GM12873 (cell line): ENCODE data around the gene GPC4.

Experiments used
- CTCF ChIP-seq: IDR thresholded peaks from 2 replicates; pipeline ENCODE4 v1.5.1; 2012; ENCODE audit warnings: low read depth, mild to moderate bottlenecking, moderate library complexity, low read length, control low read depth; ENCODE audit not compliant: insufficient read depth; ENCODE audit errors: missing control alignments

Gene GPC4

GRCh38 chrX:133346026-133346425 lies 69.3 kb downstream of the GPC4 start:
- TF ChIP-seq CTCF = no peak

GRCh38 chrX:133339566-133339965 lies 75.7 kb downstream of the GPC4 start:
- no peak for TF ChIP-seq CTCF

- no peak for TF ChIP-seq CTCF
Observed at GRCh38 chrX:133337250-133337649, 78.0 kb downstream of the GPC4 start.

- TF ChIP-seq CTCF = peak; percentile 49
Observed at GRCh38 chrX:133335027-133335426, 80.3 kb downstream of the GPC4 start.

- no peak for TF ChIP-seq CTCF
Observed at GRCh38 chrX:133333154-133333750, 82.0 kb downstream of the GPC4 start.

- TF ChIP-seq CTCF = no peak
Observed at GRCh38 chrX:133332737-133333136, 82.6 kb downstream of the GPC4 start.

GRCh38 chrX:133330956-133331355 lies 84.3 kb downstream of the GPC4 start:
- TF ChIP-seq CTCF = no peak
